Measurements from ENCODE around the gene PDE2A. TPM values are rescaled to one million over a fixed set of nuclear protein-coding genes. Genes with fewer than 3 reads are reported as not detected.

Gene PDE2A
- total RNA-seq, 1 experiment from 2014 or later = 9.6 TPM

DNA sequence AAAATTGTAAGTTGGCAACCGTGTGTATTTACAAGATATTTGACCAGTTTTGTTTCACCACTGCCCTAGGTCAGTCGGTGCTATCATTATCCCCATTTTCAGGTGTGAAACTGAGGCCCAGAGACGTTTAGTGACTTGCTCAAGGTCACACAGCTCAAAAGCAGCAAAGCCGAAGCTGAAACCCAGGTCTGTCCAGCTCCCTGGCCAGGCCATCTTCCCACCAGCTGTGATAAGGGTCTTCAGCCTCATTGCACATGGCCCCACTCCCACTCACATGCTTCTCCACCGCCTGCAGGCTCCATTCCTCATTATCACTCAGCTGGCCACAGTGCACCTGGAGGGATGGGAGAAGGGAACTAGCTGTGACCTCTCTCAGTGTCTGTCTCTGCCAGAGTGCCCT, 83.2 kb downstream of the PDE2A start:
- Histone ChIP-seq H4K20me1 (ENCODE audit: insufficient read depth) (0 out of 2 replicates have a peak, but pooled peaks cover 14% of the 10 kb centered on the region), H3K4me3 (no peak overlapping the region), H3K9me3 (ENCODE audit: insufficient read depth, low read depth) (no peaks in the 10 kb centered on the region), H3K27me3 (ENCODE audit: insufficient read depth, low read depth) (no peaks in the 10 kb centered on the region), H3K4me2 (no peak overlapping the region), H3K4me1 (replicated peaks; ENCODE audit: insufficient read depth) (no peaks in the 10 kb centered on the region), H3K79me2 (ENCODE audit: low read depth) (no peaks in the 10 kb centered on the region), H3K9me2 (ENCODE audit: insufficient read depth) (no peaks in the 10 kb centered on the region), H3K27ac (no peak overlapping the region), H2AFZ (no peak overlapping the region), H3K36me3 (ENCODE audit: low read depth) (no peaks in the 10 kb centered on the region), H3F3A (ENCODE audit: insufficient read depth, low read depth) (no peaks in the 10 kb centered on the region)
- TF ChIP-seq, protein P1, sequence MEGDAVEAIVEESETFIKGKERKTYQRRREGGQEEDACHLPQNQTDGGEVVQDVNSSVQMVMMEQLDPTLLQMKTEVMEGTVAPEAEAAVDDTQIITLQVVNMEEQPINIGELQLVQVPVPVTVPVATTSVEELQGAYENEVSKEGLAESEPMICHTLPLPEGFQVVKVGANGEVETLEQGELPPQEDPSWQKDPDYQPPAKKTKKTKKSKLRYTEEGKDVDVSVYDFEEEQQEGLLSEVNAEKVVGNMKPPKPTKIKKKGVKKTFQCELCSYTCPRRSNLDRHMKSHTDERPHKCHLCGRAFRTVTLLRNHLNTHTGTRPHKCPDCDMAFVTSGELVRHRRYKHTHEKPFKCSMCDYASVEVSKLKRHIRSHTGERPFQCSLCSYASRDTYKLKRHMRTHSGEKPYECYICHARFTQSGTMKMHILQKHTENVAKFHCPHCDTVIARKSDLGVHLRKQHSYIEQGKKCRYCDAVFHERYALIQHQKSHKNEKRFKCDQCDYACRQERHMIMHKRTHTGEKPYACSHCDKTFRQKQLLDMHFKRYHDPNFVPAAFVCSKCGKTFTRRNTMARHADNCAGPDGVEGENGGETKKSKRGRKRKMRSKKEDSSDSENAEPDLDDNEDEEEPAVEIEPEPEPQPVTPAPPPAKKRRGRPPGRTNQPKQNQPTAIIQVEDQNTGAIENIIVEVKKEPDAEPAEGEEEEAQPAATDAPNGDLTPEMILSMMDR (conservative IDR thresholded peaks at IDR 0.05) = no peak
- TF ChIP-seq EZH2 (IDR thresholded peaks at IDR 0.05; ENCODE audit: low read depth) = no peak
- ChIA-PET CTCF (no interaction called here), POLR2A (ENCODE audit: unreplicated experiment) (interaction anchor here (0.6 kb wide), 1 partner anchor 126 kb away, joined by 3 read pairs; no protein-coding TSS in a partner anchor)
- BruUV-seq (replicated peaks) = no TSS peak
- no peak for DNase-seq
- intact Hi-C loops (cut with micrococcal nuclease; ENCODE audit: unreplicated experiment) = no loop called here

- no peak overlapping the region for H2AFZ ChIP-seq
- no peak for DNase-seq
- 0 out of 2 replicates have a peak, but pooled peaks cover 14% of the 10 kb centered on the region for H4K20me1 ChIP-seq (ENCODE audit: insufficient read depth)
- no TSS peak for BruUV-seq (replicated peaks)
- no peak overlapping the region for H3K4me3 ChIP-seq
- no peaks in the 10 kb centered on the region for H3K36me3 ChIP-seq (ENCODE audit: low read depth)
- intact Hi-C loops (cut with micrococcal nuclease; ENCODE audit: unreplicated experiment) = loop anchor here (5.0 to 10.0 kb wide), 3 partner anchors 108 to 747 kb away; partner anchors contain the start of gene ATG16L2
- no peaks in the 10 kb centered on the region for H3K4me1 ChIP-seq (replicated peaks; ENCODE audit: insufficient read depth)
- H3F3A ChIP-seq (ENCODE audit: insufficient read depth, low read depth) = no peaks in the 10 kb centered on the region
- ChIA-PET POLR2A (ENCODE audit: unreplicated experiment) (no interaction called here), CTCF (interaction anchor here (0.7 kb wide), 2 partner anchors 142 to 191 kb away, joined by 4 read pairs; no protein-coding TSS in a partner anchor)
- H3K79me2 ChIP-seq (ENCODE audit: low read depth) = no peaks in the 10 kb centered on the region
- H3K4me2 ChIP-seq = no peak overlapping the region
- H3K27ac ChIP-seq = no peak overlapping the region
- no peaks in the 10 kb centered on the region for H3K9me2 ChIP-seq (ENCODE audit: insufficient read depth)
- H3K27me3 ChIP-seq (ENCODE audit: insufficient read depth, low read depth) = no peaks in the 10 kb centered on the region
- TF ChIP-seq EZH2 (IDR thresholded peaks at IDR 0.05; ENCODE audit: low read depth) = no peak
- TF ChIP-seq, protein P1 (conservative IDR thresholded peaks at IDR 0.05) = peak; percentile 50; the same call in 1 of the 2 replicates
- H3K9me3 ChIP-seq (ENCODE audit: insufficient read depth, low read depth) = no peaks in the 10 kb centered on the region
Observed at GRCh38 chr11:72589802-72590761, 84.1 kb downstream of the PDE2A start.

DNA sequence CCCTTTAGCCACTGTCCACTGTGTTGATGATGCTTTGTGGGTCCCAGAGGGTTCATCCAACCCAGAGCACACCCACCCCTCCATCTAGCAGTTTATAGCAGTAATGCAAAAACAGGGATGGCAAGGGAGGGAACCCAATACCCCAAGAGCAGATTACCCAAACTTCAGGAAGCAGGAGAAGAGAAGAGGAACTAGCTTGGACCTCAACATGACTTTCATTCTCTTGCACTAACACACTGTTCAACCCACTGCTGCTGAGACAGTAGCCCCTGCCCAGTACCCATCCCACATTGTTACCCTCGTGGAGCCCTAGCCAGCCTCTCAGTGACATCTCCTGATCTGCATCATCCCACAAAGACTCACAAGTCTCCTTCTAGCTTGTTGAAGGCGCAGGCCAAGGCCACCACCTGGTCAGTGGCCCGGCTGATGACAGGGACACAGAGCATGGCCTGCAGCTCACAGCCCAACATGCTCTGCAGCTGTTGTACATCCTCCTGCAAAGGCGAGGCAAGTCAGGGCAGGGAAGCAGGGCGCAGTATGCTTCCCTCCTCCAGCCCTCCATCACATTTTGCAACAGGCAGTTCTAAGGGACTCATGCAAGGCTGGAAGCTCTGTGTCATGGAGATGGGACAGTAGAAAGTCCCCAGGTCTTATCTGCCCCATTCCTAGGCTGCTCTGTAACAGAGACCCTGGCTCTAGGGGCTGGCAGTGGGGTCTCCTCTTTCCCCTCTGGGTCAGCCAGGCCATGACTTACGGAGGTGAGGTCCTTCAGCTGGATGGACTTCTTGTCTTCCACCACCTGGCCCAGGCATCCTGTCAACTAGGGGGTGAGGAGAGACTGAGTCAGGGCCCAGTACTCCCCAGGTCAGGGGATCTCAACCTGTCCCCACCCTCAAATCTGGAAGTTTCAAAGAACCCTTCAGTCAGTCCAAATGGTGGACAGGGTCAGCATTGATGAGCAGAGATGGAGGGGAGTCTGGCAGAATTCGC, 85.5 kb downstream of the PDE2A start:
- Histone ChIP-seq H3F3A (ENCODE audit: insufficient read depth, low read depth) (no peaks in the 10 kb centered on the region), H3K9me3 (ENCODE audit: insufficient read depth, low read depth) (no peaks in the 10 kb centered on the region), H4K20me1 (ENCODE audit: insufficient read depth) (0 out of 2 replicates have a peak, but pooled peaks cover 14% of the 10 kb centered on the region), H3K4me2 (no peak overlapping the region), H3K27me3 (ENCODE audit: insufficient read depth, low read depth) (no peaks in the 10 kb centered on the region), H3K27ac (no peak overlapping the region), H3K36me3 (ENCODE audit: low read depth) (no peaks in the 10 kb centered on the region), H3K4me1 (replicated peaks; ENCODE audit: insufficient read depth) (no peaks in the 10 kb centered on the region), H3K79me2 (ENCODE audit: low read depth) (no peaks in the 10 kb centered on the region), H3K9me2 (ENCODE audit: insufficient read depth) (no peaks in the 10 kb centered on the region), H2AFZ (no peak overlapping the region), H3K4me3 (no peak overlapping the region)
- ChIA-PET CTCF (interaction anchor here (0.8 kb wide), 1 partner anchor 9 kb away, joined by 3 read pairs; no protein-coding TSS in a partner anchor), POLR2A (ENCODE audit: unreplicated experiment) (no interaction called here)
- no peak for TF ChIP-seq EZH2 (IDR thresholded peaks at IDR 0.05; ENCODE audit: low read depth)
- TF ChIP-seq, protein P1 (conservative IDR thresholded peaks at IDR 0.05) = no peak
- BruUV-seq (replicated peaks) = no TSS peak
- no peak for DNase-seq
- intact Hi-C loops (cut with micrococcal nuclease; ENCODE audit: unreplicated experiment) = loop anchor here (5.0 to 10.0 kb wide), 3 partner anchors 106 to 749 kb away; partner anchors contain the start of gene ATG16L2

Data from PC-9 (cell line).